ENCODE results near the gene SMIM12.

DNA sequence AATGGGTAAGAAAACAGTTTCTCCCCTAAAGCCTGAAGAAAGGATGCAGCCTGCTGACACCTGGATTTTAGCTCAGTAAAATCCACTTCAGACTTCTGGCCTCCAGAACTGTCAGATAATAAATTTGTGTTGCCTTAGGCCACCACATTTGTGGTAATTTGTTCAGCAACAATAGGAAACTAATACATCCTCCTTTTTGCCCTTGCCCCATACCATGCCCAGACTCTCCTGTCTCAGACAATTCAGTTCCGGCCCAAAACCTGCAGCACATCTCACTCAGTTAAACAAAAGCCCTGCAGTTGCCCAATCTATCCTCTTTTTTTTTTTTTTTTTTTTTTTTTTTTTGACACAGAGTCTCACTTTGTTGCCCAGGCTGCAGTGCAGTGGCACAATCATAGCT, 25.8 kb downstream of the SMIM12 start:
- TF ChIP-seq, protein P1, sequence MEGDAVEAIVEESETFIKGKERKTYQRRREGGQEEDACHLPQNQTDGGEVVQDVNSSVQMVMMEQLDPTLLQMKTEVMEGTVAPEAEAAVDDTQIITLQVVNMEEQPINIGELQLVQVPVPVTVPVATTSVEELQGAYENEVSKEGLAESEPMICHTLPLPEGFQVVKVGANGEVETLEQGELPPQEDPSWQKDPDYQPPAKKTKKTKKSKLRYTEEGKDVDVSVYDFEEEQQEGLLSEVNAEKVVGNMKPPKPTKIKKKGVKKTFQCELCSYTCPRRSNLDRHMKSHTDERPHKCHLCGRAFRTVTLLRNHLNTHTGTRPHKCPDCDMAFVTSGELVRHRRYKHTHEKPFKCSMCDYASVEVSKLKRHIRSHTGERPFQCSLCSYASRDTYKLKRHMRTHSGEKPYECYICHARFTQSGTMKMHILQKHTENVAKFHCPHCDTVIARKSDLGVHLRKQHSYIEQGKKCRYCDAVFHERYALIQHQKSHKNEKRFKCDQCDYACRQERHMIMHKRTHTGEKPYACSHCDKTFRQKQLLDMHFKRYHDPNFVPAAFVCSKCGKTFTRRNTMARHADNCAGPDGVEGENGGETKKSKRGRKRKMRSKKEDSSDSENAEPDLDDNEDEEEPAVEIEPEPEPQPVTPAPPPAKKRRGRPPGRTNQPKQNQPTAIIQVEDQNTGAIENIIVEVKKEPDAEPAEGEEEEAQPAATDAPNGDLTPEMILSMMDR (IDR thresholded peaks at IDR 0.05): no peak
- TF ChIP-seq ZFX (IDR thresholded peaks at IDR 0.05; ENCODE audit: borderline replicate concordance): no peak

Measured in 22Rv1 (cell line).